ENCODE results near the gene PRX.
A peak's percentile ranks its signal among the peaks of the same experiment; 100 is the strongest.
"Not testable (repeated sequence)": the region's sequence is repeated elsewhere in the genome, so short reads cannot be mapped to it uniquely, and the experiment has no call there.

Gene PRX

DNA sequence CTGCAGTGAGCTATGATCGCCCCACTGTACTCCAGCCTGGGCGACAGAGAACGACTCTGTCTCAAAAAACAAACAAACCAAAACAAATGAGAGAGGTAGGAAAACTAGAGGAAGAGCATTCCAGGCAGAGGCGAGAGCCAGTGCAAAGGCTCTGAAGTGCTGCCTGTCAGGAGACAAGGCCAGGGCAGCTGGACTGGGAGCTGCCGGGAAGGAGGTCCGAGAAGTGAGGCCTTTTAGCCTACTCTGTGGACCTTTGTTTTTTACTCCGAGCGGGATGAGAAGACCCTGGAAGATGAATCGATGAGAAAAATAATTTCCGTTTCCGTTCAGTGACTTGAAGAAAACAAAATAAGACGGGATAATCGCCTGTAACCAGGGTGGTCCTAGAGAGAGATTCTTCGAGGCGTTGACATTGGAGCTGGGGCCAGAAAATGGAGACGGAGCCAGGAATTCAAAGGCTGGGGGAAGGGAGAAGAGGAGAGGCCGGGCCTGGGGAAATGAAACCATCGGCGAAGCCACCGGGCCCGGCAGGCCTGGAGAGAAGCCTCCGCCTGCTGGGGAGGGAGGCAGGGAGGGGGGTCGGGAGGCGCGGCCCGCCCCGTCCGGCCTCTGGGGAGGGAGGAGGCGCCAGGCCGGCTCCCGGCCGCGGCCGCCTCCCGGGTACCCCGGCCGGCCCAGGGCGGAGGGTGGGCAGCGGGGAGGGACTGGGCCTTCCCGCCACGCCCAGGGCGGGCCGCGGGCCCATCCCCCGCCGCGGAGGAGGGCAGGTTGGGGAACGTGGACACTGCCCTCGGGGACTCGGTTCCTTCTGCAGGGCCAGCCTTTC lies 20.4 kb upstream of the PRX start:
- peak; percentile 83 to 87 for ATAC-seq

DNA sequence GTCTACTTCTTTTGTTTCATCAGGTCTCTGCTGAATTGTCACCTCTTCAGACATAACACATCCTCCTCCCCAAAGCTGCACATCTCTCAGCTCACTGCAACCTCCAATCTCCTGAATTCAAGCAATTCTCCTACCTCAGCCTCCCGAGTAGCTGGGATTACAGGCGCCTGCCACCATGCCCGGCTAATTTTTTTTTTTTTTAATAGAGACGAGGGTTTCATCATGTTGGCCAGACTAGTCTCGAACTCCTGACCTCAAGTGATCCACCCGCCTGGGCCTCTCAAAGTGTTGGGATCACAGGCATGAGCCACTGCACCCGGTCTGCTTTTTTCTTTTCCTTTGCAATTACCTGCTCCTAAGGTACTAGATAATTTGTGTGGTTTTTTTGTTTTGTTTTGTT lies 19.6 kb upstream of the PRX start:
- ATAC-seq, result not testable (repeated sequence)

DNA sequence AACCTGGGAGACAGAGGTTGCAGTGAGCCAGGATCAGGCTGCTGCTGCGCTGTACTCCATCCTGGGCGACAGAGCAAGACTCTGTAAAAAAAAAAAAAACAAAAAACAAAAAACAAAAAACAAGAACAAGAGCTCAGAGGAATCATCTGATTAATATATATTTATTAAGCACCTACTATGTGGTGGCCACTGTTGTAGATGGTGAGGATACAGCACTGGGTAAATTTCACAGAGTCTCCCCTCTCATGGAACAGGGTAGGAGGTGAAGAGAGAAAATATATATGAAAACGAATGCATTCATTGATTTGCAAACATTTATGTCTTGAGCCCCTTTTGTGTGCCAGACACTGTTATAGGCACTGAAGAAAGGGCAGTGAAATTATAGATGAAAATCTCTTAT lies 18.5 kb upstream of the PRX start:
- ATAC-seq, result no peak

DNA sequence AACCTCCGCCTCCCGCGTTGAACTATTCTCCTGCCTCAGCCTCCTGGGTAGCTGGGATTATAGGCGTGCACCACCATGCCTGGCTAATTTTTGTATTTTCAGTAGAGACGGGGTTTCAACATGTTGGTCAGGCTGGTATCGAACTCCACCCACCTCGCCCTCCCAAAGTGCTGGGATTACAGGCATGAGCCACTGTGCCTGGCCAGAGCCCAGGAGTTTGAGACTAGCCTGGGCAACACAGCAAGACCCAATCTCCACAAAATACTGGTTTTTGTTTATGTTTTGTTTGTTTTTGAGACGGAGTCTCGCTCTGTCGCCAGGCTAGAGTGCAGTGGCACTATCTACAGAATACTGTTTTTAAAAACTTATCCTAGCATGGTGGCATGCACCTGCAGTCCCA lies 17.1 kb upstream of the PRX start:
- ATAC-seq, result not testable (repeated sequence)

DNA sequence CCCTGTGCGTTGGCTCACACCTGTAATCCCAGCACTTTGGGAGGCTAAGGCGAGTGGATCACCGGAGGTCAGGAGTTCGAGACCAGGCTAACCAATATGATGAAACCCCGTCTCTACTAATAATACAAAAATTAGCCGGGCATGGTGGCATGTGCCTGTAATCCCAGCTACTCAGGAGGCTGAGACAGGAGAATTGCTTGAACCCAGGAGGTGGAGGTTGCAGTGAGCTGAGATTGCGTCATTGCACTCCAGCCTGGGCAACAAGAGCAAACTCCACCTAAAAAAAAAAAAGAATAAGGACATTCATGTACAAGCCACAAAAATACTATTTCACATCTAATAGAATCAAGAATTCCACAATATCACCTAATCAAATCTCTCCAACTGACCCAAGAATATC lies 15.0 kb upstream of the PRX start:
- ATAC-seq, result not testable (repeated sequence)

DNA sequence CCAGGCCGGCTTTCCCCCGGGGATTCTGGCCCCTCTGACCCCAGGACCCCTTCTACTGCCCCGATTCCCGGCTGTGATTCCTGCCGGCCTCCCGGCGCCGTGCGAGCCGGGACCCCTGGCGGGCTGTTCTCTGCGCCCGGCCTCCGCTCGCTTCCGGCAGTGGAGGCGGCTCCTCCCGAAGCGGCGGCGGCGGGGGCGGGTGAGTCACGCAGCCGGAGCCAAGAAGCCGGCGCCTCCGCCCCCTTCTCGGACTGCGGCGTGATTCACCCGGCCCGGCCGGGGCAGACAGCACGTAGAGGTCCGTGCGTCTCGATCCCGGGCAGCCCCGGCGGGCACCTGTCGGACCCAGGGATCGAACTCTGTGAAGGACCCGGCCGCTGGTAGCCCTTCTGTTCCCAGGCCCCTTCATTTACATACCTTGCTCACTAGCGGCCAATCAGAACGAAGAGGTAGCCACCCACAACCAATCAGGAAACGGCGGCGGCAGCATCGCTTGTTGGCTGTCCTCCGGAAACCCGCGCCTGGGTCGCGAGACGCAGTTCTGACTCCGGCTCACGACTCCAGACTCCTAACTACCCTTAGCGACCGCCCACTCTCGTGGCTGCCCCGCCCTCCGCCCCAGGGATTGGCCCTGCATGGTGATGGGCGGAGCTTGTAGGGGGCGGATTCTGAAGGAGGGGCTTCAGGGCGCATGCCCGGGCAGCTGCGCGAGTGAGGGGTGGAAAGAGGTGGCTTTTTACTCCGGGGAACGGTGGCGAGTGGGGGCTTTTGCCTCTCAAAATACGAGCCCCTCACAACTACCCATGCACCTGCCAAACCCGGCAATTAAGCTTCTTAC lies 12.5 kb upstream of the PRX start, which contains the start of gene SERTAD1:
Gene SERTAD1, minus strand, starts transcription at position 543 of the 838 bp plus-strand sequence. CDS start 2,446 bp downstream, outside the sequence.
- ATAC-seq, result peak; percentile 94 to 95

DNA sequence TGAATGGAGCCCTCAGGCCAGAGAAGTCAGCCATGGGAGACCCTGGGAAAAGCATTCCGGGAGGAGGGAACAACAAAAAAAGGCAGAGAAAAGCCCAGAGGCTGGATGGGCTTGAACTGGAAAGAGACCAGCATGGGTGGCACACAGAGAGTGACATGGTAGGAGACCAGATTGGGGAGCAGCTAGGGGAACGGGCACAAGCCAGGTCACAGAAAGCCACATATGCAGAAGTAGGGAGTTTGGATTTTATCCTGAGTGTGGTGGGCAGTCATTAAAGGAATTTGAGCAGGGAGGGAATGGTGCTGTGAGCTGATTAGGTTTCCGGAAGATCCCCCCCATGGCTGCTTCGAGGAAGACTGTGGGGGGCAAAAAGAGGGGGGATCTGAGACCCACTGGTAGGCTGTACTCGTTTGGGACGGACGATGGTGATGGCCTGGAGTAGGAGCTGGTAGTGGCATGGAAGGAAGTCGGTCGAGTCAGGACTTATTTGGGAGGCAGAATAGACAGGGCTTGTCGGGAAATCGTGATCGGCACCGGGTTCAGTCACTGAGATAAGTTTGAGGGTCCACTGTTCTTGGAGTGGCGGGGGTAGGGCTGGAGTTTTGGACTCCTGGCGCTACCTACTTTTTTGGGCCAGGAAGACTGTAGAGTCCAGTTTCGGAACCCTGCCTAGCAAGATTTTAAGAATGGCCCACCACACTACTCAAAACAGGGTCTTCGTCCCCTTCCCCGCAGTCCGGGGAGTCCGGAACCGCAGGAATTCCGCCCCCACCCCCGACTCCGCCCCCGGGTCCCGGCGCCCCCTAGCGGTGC lies 11.7 kb upstream of the PRX start:
- ATAC-seq, result no peak

DNA sequence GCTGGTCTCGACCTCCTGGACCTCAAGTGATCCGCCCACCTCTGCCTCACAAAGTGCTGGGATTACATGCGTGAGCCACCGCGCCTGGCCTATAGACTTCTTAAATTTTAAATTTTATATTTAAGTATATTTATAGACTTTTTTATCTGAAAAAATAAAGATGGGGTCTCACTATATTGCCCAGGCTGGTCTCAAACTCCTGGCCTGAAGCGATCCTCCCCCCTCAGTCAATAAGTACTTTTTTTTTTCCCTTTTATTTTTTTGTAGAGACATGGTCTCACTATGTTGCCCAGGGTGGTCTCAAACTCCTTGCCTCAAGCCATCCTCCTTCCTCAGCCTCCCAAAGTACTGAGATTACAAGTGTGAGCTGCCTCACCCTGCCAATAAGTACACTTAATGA lies 10.8 kb upstream of the PRX start:
- ATAC-seq, result no peak

DNA sequence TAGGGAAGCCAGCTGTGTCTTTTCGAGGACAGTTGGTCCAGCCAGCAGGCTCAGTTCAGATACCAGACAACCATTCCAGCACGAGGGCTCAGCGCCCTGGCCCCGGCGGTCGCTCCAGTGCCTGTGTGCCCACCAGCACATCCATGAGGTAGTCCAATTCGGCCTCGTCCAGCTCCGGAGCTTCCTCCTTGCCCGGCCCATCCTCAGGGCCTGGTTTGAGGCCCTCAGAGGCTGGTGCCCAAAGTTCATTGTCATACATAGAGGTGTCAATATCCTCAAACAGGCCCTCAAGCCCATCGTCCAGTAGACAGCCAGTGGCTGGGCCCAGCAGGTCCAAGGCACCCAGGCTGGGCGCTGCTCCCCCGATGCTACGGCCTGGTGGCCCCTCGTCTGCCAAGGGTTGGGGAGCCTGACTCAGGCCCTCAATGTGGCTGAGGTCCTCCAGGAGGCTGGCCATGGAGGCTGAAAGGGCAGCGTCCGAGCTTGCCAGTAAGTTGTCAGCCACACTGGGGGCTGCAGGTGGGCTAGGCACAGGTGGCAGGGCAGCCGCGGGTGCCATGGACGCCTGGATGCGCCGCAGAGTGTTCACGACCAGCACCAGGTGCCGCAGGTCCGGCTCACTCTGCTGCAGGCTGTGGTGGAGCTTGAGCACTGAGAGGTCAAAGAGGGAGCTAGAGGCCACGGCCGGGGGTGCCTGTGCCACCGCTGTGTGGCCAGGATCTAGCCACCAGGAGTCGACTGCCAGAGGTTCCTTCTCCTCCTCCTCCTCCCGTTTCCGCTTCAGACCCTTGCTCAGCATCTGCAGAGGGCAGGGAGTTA lies 9.8 kb upstream of the PRX start:
- no peak for ATAC-seq

DNA sequence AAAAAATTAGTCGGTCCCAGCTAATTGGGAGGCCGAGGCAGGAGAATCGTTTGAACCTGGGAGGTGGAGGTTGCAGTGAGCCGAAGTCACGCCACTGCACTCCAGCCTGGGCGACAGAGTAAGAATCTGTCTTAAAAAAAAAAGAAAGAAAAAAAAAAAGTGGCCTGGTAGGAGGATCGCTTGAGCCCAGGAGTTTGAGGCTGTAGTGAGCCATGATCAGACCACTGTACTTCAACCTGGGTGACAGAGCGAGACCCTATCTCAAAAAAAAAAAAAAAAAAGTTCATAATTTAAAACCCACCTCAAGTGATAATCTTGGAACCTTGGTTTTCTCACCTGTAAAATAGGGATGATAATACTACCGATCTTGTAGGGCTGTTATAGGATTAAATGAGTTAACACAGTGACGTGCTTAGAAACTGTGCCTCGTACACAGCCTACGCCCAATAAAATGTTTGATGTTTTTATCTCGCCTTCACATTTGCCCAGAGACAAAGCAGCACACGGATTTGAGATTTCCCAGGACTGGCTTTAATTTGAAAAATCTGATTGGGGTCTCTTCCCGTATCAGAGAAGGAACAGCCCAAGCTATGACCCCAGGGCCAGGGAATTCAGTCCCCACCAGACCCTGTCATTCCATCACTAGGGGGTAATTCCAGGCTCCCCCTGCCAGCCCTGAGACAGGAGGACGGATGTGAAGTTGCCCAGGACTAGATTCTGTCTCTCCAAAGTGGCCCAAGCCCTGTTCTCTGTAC lies 9.0 kb upstream of the PRX start:
- ATAC-seq, result no peak

DNA sequence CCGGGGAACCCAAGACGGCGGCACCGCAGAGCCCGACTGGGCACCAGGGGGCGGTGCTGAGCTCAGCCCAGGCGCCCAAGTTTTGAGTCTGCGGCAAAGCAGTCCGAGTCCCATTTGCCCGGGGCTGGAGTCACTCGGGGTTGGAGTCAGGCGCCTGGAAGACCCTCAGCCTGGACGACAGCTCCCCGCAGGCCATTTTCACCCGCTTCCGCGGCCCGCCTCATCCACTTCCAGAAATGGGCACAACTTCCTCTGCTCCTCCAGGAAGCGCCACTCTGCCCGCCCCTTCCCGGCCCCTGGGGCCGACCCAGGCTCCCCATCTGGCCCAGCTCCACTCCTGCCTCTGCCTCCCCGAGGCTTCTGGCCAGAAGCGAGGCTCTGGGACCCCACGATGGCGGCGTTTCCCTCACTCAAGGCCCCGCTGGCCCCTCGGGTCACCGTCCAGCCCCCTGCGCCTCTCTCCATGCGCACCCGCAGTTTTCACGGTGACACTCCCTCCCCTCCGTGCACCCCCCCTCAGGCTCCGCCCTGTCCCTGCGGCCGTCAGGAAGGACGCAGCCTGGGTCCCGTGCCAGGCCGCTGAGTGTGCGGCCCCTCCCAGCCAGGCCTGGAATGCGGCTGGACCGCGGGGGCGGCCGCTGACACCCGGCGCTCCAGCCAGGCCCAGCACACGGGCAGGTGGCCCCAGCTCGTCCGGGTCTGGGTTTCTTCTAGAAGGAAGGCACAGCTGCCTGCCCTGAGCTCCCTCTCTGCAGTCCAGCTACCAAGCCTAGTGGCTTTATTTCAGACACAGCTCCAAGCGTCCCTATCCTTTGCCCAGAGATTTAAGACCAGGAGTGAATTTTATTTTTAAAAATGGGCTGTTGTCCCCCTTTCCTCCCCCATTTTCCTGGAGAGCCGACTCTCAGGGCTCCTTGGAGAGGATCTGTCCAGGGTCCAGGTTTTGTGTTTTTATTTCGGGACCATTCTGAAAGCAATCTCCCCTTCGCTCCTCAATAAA lies 7.9 kb upstream of the PRX start:
- peak; percentile 26 to 40 for ATAC-seq

DNA sequence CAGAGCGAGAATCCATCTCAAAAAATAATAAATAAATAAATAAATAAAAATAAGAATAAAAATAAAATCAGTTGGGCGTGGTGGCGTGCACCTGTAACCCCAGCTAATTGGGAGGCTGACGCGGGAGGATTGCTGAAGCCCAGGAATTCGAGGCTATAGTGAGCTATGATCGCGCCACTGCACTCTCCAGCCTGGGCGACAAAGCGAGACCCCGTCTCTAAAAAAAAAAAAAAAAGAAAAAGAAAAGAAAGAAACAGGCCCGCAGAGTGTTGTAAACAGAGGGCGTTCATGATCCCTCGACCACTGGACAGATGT lies 7.2 kb upstream of the PRX start:
- ATAC-seq, result no peak

DNA sequence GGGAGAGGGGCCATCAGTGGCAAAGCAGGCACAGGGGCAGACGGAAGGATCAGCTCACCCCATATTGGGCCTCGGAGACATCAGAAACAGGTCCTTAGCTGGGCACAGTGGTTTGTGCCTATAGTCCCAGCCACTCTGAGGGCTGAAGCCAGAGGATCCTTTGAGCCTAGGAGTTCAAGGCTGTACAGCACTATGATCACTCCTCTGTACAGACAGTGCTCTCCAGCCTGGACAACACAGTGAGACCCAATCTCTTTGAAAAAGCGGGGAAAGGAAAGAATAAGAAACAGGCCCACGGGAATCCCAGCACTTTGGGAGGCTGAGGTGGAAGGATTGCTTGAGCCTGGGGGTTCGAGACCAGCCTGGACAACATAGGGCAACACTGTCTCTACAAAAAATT lies 6.6 kb upstream of the PRX start:
- no peak for ATAC-seq

DNA sequence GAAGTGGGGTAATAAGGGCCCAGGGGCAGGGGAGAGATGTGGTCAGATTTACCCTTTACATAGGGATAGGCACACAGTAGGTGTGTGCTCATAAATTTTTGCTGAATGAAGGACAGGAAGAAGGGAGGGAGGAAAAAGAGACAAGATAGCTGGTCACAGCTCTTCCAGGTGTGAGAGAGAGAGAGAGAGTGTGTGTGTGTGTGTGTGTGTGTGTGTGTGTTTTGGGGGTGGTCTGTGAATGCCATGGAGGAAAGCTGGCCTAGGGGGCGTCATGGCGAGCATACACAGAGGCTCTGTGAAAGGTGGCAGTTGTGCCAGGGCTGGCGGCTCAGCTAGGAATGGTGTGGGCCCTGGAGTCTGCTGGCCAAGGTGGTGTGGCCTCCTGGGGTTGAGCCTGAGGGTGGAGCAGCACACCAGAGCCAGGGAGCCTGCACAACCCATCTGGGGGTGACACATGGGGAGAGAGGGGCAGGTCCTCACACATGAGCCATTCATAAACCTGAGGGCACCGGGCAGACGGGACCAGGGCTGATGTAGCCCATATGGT lies 6.0 kb upstream of the PRX start:
- no peak for ATAC-seq

DNA sequence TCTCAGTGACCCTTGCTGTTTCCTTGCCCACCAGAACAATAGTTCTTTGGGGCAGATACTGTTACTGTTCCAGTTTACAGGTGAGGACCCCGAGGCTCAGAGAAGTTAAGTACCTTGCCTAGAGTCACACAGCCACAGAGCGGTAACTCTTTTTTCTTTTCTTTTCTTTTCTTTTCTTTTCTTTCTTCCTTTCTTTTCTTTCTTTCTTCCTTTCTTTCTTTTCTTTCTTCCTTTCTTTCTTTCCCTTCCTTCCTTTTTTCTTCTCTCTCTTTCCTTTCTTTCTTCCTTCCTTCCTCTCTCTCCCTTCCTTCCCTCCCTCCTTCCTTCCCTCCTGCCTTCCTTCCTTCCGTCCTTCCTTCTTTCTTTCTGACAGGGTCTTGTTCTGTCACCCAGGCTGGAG lies 4.9 kb upstream of the PRX start:
- no peak for ATAC-seq

DNA sequence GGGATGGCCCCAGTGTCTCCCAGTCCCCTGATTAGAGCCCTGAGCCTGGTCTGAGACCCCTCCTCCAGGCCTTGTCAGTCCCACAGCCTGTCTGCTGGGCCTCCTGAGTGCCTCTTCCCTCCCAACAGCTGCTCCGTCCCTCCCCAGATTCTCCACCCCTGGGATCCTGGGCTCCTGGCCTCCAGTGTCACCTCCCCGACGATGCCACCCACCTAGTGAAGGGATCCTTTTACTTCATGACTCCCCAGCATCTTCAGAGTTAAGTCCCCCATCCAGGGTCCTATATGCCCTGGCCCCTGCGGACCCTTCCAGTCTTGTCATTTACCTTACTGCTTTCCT lies 4.4 kb upstream of the PRX start:
- no peak for ATAC-seq

DNA sequence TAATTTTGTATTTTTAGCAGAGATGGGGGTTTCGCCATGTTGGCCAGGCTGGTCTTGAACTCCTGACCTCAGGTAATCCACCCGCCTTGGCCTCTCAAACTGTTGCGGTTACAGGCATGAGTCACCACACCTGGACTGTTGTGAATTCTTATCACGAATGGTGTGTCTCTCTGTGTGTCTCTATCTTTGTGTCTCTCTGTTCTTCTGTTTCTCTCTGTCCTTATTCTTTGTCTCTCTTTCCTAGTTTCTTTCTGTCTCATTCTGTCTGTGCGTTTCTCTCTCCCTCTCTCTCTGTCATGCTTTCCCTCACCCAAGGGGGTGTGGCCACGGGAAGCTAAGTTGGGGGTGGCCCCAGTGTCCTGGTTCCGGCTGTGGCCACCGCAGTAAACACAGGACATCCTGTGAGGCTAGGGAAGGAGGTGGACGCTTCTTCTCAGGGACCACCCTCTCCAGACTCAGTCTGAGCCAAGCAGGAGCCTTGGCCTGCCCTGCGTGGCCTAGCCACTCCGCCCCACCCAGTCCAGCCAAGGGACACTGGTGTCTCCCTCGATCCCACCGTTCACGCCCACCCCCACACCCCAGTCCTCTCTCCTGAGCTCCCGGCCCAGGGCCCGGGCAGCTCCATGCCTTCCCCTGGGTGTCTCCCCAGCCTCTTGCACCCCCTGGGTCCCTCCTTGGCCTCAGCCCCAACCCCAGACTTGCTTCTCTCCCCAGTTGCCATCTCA lies 3.9 kb upstream of the PRX start:
- ATAC-seq, result no peak

DNA sequence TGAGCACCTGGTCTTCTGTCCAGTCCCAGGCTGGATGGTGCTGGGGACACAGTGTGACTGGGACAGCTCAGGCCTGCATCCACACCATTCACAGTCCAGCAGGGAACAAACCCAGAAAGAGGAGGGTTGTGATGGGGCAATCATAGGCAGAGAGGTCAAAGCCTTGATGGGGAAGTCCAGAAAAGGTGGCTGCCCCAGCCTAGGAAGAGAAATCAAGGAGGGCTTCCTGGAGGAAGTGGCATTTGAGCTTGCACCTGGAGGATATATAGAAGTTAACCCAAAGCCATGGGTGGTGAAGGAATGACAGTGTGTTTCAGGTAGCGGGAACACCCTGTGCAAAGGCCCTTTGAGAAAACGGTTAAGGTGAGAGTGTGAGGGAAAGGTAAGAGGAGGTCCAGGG lies 2.6 kb upstream of the PRX start:
- no peak for ATAC-seq

Measured in activated CD4-positive, CD25-positive, alpha-beta regulatory T cell treated with anti-CD3 and anti-CD28 coated beads, Interleukin-2, amount 50 U/mL, for 24 hours (primary cell).